OCI-LY7 (cell line): ENCODE measurements around the gene MPV17L2. TPM values are rescaled to one million over a fixed set of nuclear protein-coding genes. Genes with fewer than 3 reads are reported as not detected.

Experiments
- BruUV-seq: library from RNA; stranded (reverse); fragments of 400-500 nt; replicated peaks from 2 replicates; lab custom pipeline; 2021; lab: Mats Ljungman, UMichigan
- CTCF ChIA-PET: fragments of 300-600 bp; sonication (Branson Sonifier 250); formaldehyde crosslinking; loops from one replicate; lab custom pipeline; 2022; ENCODE audit warnings: antibody characterized with exemption; ENCODE audit not compliant: unreplicated experiment; lab: Charles Lee
- POLR2A ChIA-PET: fragments of 300-600 bp; sonication (Branson Sonifier 250); formaldehyde crosslinking; loops from one replicate; lab custom pipeline; 2022; ENCODE audit warnings: antibody characterized with exemption; lab: Charles Lee
- DNase-seq: peaks from one replicate; pipeline ENCODE4 v3.0.0-alpha.2; 2015; ENCODE audit warnings: low spot score
- H2AFZ ChIP-seq: fragments of 200-600 bp; sonication (generic), shearing (Covaris generic); 2 replicates; pipeline ENCODE4 v1.6.1; 2014; ENCODE audit warnings: mild to moderate bottlenecking, antibody characterized with exemption, low read length, moderate library complexity
- H3K27ac ChIP-seq: fragments of 200-600 bp; sonication (generic); 2 replicates; pipeline ENCODE4 v1.5.1; 2014; ENCODE audit warnings: mixed run types, low read depth, mild to moderate bottlenecking, moderate library complexity, low read length, inconsistent platforms; ENCODE audit not compliant: poor library complexity, severe bottlenecking
- H3K36me3 ChIP-seq: fragments of 200-600 bp; sonication (generic); 2 replicates; pipeline ENCODE4 v1.6.1; 2014; ENCODE audit warnings: mild to moderate bottlenecking, antibody characterized with exemption, low read length, moderate library complexity, mixed read lengths; ENCODE audit not compliant: insufficient read depth
- H3K4me1 ChIP-seq: fragments of 200-600 bp; sonication (generic); 2 replicates; pipeline ENCODE4 v1.5.1; 2014; ENCODE audit warnings: mild to moderate bottlenecking, low read length; ENCODE audit not compliant: insufficient read depth, poor library complexity, severe bottlenecking
- H3K4me2 ChIP-seq: fragments of 200-600 bp; sonication (generic); 2 replicates; pipeline ENCODE4 v1.6.1; 2014; ENCODE audit warnings: mild to moderate bottlenecking, low read length
- H3K4me3 ChIP-seq: fragments of 200-600 bp; sonication (generic); 2 replicates; pipeline ENCODE4 v1.5.1; 2014; ENCODE audit warnings: mild to moderate bottlenecking, low read depth, low read length; ENCODE audit not compliant: poor library complexity, severe bottlenecking
- H3K79me2 ChIP-seq: fragments of 200-600 bp; sonication (generic); 2 replicates; pipeline ENCODE4 v1.6.1; 2016; ENCODE audit warnings: low read depth, mild to moderate bottlenecking, low read length, moderate library complexity, mixed read lengths; ENCODE audit not compliant: insufficient read depth
- H3K9me2 ChIP-seq: fragments of 200-600 bp; sonication (generic); 2 replicates; pipeline ENCODE4 v1.6.1; 2016; ENCODE audit warnings: mild to moderate bottlenecking, low read length, mixed read lengths; ENCODE audit not compliant: insufficient read depth
- H3K9me3 ChIP-seq: fragments of 200-600 bp; sonication (generic); 2 replicates; pipeline ENCODE4 v1.6.1; 2014; ENCODE audit warnings: mild to moderate bottlenecking, mixed run types, low read length, mixed read lengths
- H4K20me1 ChIP-seq: fragments of 200-600 bp; sonication (generic); 2 replicates; pipeline ENCODE4 v1.6.1; 2014; ENCODE audit warnings: mild to moderate bottlenecking, antibody characterized with exemption, low read length, moderate library complexity, mixed read lengths; ENCODE audit not compliant: insufficient read depth
- CTCF ChIP-seq: fragments of 200-600 bp; sonication (generic); conservative IDR thresholded peaks from 2 replicates; pipeline ENCODE4 v1.5.1; 2014; ENCODE audit warnings: mild to moderate bottlenecking, antibody characterized with exemption, low read length, moderate library complexity, mixed read lengths
- EZH2phosphoT487 ChIP-seq: fragments of 200-600 bp; sonication (generic); IDR thresholded peaks from 2 replicates; pipeline ENCODE4 v1.6.1; 2018; ENCODE audit warnings: low read depth, borderline replicate concordance, mild to moderate bottlenecking, mixed run types, antibody characterized with exemption, low read length, moderate library complexity, mixed read lengths
- intact Hi-C: fragments of 100-400 bp; cut with micrococcal nuclease; formaldehyde crosslinking; loops from one replicate; pipeline ENCODE4 v1.10.0; 2022; ENCODE audit not compliant: unreplicated experiment
- total RNA-seq, 2 experiments: library from RNA; depleted of rRNA in 1 of 2; stranded (reverse); fragments of >200 nt in 1 of 2; shearing (Covaris generic) in 1 of 2; gene quantifications; 2 replicates each; pipeline ENCODE4 v1.2.3, GENCODE V29; 2014 to 2022

The MPV17L2 gene
- total RNA-seq, 2 experiments from 2014 or later: 22.6 to 23.7 TPM

DNA sequence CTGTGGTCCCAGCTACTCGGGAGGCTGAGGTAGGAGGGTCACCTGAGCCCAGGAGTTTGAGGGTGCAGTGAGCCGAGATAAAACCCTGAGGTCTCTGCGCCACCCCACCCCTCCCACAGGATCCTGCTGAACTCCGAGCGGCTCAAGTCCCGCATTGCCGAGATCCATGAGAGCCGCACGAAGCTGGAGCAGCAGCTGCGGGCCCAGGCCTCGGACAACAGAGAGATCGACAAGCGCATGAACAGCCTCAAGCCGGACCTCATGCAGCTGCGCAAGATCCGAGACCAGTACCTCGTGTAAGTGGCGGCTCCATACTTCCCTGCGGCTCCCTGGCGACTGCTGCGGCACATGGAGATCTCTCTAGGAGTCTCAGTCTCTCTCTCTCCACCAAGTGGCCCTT lies 26.0 kb upstream of the MPV17L2 start:
- POLR2A ChIA-PET: no interaction called here
- no TSS peak for BruUV-seq

GRCh38 chr19:18167975-18168645 lies 24.9 kb upstream of the MPV17L2 start:
- H3K9me3 ChIP-seq: no peaks in the 10 kb centered on the region
- intact Hi-C loops: loop anchor here (2.0 to 5.0 kb wide), 3 partner anchors 25 to 161 kb away; partner anchors contain the start of genes ARRDC2 and MPV17L2
- H3K4me3 ChIP-seq: no peak overlapping the region
- POLR2A ChIA-PET: interaction anchor here (0.9 kb wide), 1 partner anchor 48 kb away, joined by 7 read pairs; no protein-coding TSS in a partner anchor
- TF ChIP-seq EZH2phosphoT487 (no peak), CTCF (peak; percentile 90)
- no peaks in the 10 kb centered on the region for H3K79me2 ChIP-seq
- peak overlapping the region; percentile 93 for H3K27ac ChIP-seq
- peaks cover 54% of the 10 kb centered on the region for H3K4me1 ChIP-seq
- no peaks in the 10 kb centered on the region for H3K9me2 ChIP-seq
- peaks cover 21% of the 10 kb centered on the region for H3K36me3 ChIP-seq
- DNase-seq: peak; percentile 78
- no peaks in the 10 kb centered on the region for H4K20me1 ChIP-seq
- CTCF ChIA-PET: interaction anchor here (0.5 kb wide), 1 partner anchor 14 kb away, joined by 3 read pairs; no protein-coding TSS in a partner anchor
- no peak overlapping the region for H2AFZ ChIP-seq
- no TSS peak for BruUV-seq
- no peak overlapping the region for H3K4me2 ChIP-seq

More for the DNA sequence above, 26.0 kb upstream of the MPV17L2 start:
- peaks cover 43% of the 10 kb centered on the region for H3K4me1 ChIP-seq
- intact Hi-C loops: loop anchor here (5.0 kb wide), 1 partner anchor 160 kb away; the partner anchor contains the start of gene ARRDC2
- H3K27ac ChIP-seq: no peak overlapping the region
- H2AFZ ChIP-seq: no peak overlapping the region
- TF ChIP-seq CTCF (no peak), EZH2phosphoT487 (no peak)
- no peak overlapping the region for H3K4me2 ChIP-seq
- H4K20me1 ChIP-seq: no peaks in the 10 kb centered on the region
- H3K36me3 ChIP-seq: peaks cover 29% of the 10 kb centered on the region
- DNase-seq: no peak
- H3K9me3 ChIP-seq: no peaks in the 10 kb centered on the region
- CTCF ChIA-PET: no interaction called here
- no peaks in the 10 kb centered on the region for H3K9me2 ChIP-seq
- H3K4me3 ChIP-seq: no peak overlapping the region
- H3K79me2 ChIP-seq: no peaks in the 10 kb centered on the region
